Measurements from ENCODE around the gene TPSB2.
"Not testable (repeated sequence)": the region's sequence is repeated elsewhere in the genome, so short reads cannot be mapped to it uniquely, and the experiment has no call there.

Gene TPSB2

GRCh38 chr16:1200014-1200627, 29.9 kb downstream of the TPSB2 start:
- no peak for DNase-seq (ENCODE audit: low read depth)

GRCh38 chr16:1199347-1200013, 30.5 kb downstream of the TPSB2 start:
- no peak for DNase-seq (ENCODE audit: low read depth)

- not testable (repeated sequence) for DNase-seq (ENCODE audit: low read depth)
Observed at GRCh38 chr16:1198671-1199346, 31.2 kb downstream of the TPSB2 start.

GRCh38 chr16:1198194-1198593, 31.8 kb downstream of the TPSB2 start:
- DNase-seq (ENCODE audit: low read depth) = no peak

- DNase-seq (ENCODE audit: low read depth) = no peak
Observed at GRCh38 chr16:1197237-1197866, 32.6 kb downstream of the TPSB2 start.

GRCh38 chr16:1196494-1196893, 33.5 kb downstream of the TPSB2 start:
- no peak for DNase-seq (ENCODE audit: low read depth)

GRCh38 chr16:1195393-1195666, 34.7 kb downstream of the TPSB2 start:
- no peak for DNase-seq (ENCODE audit: low read depth)

GRCh38 chr16:1194665-1195392, 35.2 kb downstream of the TPSB2 start:
- peak; percentile 13 for DNase-seq (ENCODE audit: low read depth)

- no peak for DNase-seq (ENCODE audit: low read depth)
Observed at GRCh38 chr16:1193825-1194581, 36.0 kb downstream of the TPSB2 start.

GRCh38 chr16:1193143-1193824, 36.7 kb downstream of the TPSB2 start:
- no peak for DNase-seq (ENCODE audit: low read depth)

- no peak for DNase-seq (ENCODE audit: low read depth)
Observed at GRCh38 chr16:1192384-1193073, 37.5 kb downstream of the TPSB2 start.

GRCh38 chr16:1190789-1191188, 39.2 kb downstream of the TPSB2 start:
- not testable (repeated sequence) for DNase-seq (ENCODE audit: low read depth)

GRCh38 chr16:1189455-1189854, 40.5 kb downstream of the TPSB2 start:
- DNase-seq (ENCODE audit: low read depth) = no peak

- peak; percentile 8 for DNase-seq (ENCODE audit: low read depth)
Observed at GRCh38 chr16:1188432-1189189, 41.4 kb downstream of the TPSB2 start.

GRCh38 chr16:1185460-1186207, 44.4 kb downstream of the TPSB2 start:
- DNase-seq (ENCODE audit: low read depth) = not testable (repeated sequence)

GRCh38 chr16:1184980-1185379, 45.0 kb downstream of the TPSB2 start:
- no peak for DNase-seq (ENCODE audit: low read depth)

- DNase-seq (ENCODE audit: low read depth) = no peak
Observed at GRCh38 chr16:1184156-1184868, 45.7 kb downstream of the TPSB2 start.

All from stimulated activated CD4-positive, alpha-beta T cell treated with anti-CD3 and anti-CD28 coated beads, Interleukin-2, amount 100 ng/mL, for 4 hours (primary cell).